Brain microvascular endothelial cell (primary cell): ENCODE results near the gene MATK.
A peak's percentile ranks its signal among the peaks of the same experiment; 100 is the strongest.
"Not testable (repeated sequence)": the region's sequence is repeated elsewhere in the genome, so short reads cannot be mapped to it uniquely, and the experiment has no call there.

Source experiments
- DNase-seq: peaks from one replicate; pipeline ENCODE4 v3.0.0-alpha.2; 2020
- H3K27ac ChIP-seq: fragments of 250-450 bp; sonication (Bioruptor Pico); 2 replicates; pipeline ENCODE4 v1.5.1; 2020; ENCODE audit warnings: mild to moderate bottlenecking, moderate library complexity
- H3K27me3 ChIP-seq: fragments of 250-450 bp; sonication (Bioruptor Pico); replicated peaks from 2 replicates; pipeline ENCODE4 v1.5.1; 2020; ENCODE audit warnings: mild to moderate bottlenecking
- H3K36me3 ChIP-seq: fragments of 250-450 bp; sonication (Bioruptor Pico); replicated peaks from 2 replicates; pipeline ENCODE4 v1.5.1; 2020; ENCODE audit warnings: mild to moderate bottlenecking
- H3K4me3 ChIP-seq: 2 replicates; pipeline ENCODE4 v1.5.1; 2011; ENCODE audit warnings: low read depth, mild to moderate bottlenecking, control low read depth, low read length, moderate library complexity
- CTCF ChIP-seq: IDR thresholded peaks from 2 replicates; pipeline ENCODE4 v1.5.1; 2011; ENCODE audit warnings: low read depth, mild to moderate bottlenecking, moderate library complexity, low read length, control low read depth, inconsistent platforms; ENCODE audit errors: missing control alignments
- in situ Hi-C: cut with HindIII; loops from 2 replicates; pipeline ENCODE4 v1.10.0; 2017; ENCODE audit warnings: low sequenced_read_pairs, low pct_ligation_motif_present

The MATK gene

GRCh38 chr19:3762130-3762473 is 24.1 kb downstream of the MATK start:
- Histone ChIP-seq H3K27me3 (no peaks in the 10 kb centered on the region), H3K4me3 (no peak overlapping the region), H3K27ac (peak overlapping the region; percentile 98), H3K36me3 (peaks cover 22% of the 10 kb centered on the region)
- TF ChIP-seq CTCF: no peak
- in situ Hi-C loops: no loop called here
- DNase-seq: no peak

- Histone ChIP-seq H3K27me3 (no peaks in the 10 kb centered on the region), H3K36me3 (peaks cover 19% of the 10 kb centered on the region), H3K4me3 (peak within 1 kb of the TSS; percentile 96), H3K27ac (peak within 1 kb of the TSS; percentile 98)
- DNase-seq: peak; percentile 83
- TF ChIP-seq CTCF: peak; percentile 75
- in situ Hi-C loops: no loop called here
Measured at GRCh38 chr19:3761382-3762129, 24.6 kb downstream of the MATK start, which contains the start of gene APBA3. APBA3 (minus strand) TSS chr19:3761692; CDS start chr19:3760264, 1,428 bp downstream.

GRCh38 chr19:3760871-3761361 is 25.3 kb downstream of the MATK start:
- in situ Hi-C loops: no loop called here
- TF ChIP-seq CTCF: no peak

GRCh38 chr19:3759482-3760254 is 26.5 kb downstream of the MATK start:
- Histone ChIP-seq H3K36me3 (peaks cover 13% of the 10 kb centered on the region), H3K27me3 (no peaks in the 10 kb centered on the region), H3K27ac (no peak overlapping the region), H3K4me3 (no peak overlapping the region)
- DNase-seq: no peak
- in situ Hi-C loops: no loop called here
- no peak for TF ChIP-seq CTCF

More at GRCh38 chr19:3760871-3761361, 25.3 kb downstream of the MATK start:
- H3K27me3 ChIP-seq: no peaks in the 10 kb centered on the region
- peak; percentile 2 for DNase-seq
- peak overlapping the region; percentile 82 for H3K27ac ChIP-seq
- H3K36me3 ChIP-seq: peaks cover 13% of the 10 kb centered on the region
- H3K4me3 ChIP-seq: peak overlapping the region; percentile 96

- peaks cover 13% of the 10 kb centered on the region for H3K36me3 ChIP-seq
- in situ Hi-C loops, H3K27me3 ChIP-seq, DNase-seq, H3K4me3 ChIP-seq, H3K27ac ChIP-seq: not testable (repeated sequence)
Measured at GRCh38 chr19:3758297-3758696, 27.9 kb downstream of the MATK start.

GRCh38 chr19:3757705-3758104 is 28.5 kb downstream of the MATK start:
- in situ Hi-C loops, H3K4me3 ChIP-seq, H3K27me3 ChIP-seq, H3K27ac ChIP-seq, DNase-seq: not testable (repeated sequence)
- H3K36me3 ChIP-seq: peaks cover 13% of the 10 kb centered on the region
